DOHH2 (cell line): ENCODE results near the gene PATZ1.

Source experiments
- CTCF ChIP-seq: fragments of 200-600 bp; sonication (generic); IDR thresholded peaks from one replicate; pipeline ENCODE4 v1.5.1; 2014; ENCODE audit warnings: antibody characterized with exemption, mild to moderate bottlenecking, low read depth, low read length; ENCODE audit not compliant: poor library complexity, severe bottlenecking
- EZH2phosphoT487 ChIP-seq: fragments of 200-600 bp; sonication (generic); IDR thresholded peaks from 2 replicates; pipeline ENCODE4 v1.6.1; 2017; ENCODE audit warnings: borderline replicate concordance, mild to moderate bottlenecking, antibody characterized with exemption, low read length, moderate library complexity, mixed read lengths

GRCh38 chr22:31276426-31277167 lies 69.5 kb downstream of the PATZ1 start:
- TF ChIP-seq CTCF (no peak), EZH2phosphoT487 (no peak)
